DND-41 (cell line): ENCODE results near the gene MIA.

Experiments used
- ATAC-seq: fragments of 200-7000 bp; cut with Tn5 transposase; 3 replicates; pipeline ENCODE4 v1.9.1; 2021; ENCODE audit warnings: low read depth; ENCODE audit not compliant: insufficient read depth
- DNase-seq: peaks from one replicate; pipeline ENCODE4 v3.0.0-alpha.2; 2020
- H2AFZ ChIP-seq: 2 replicates; pipeline ENCODE4 v1.6.0; 2012; ENCODE audit warnings: low read depth, low read length
- H3K27ac ChIP-seq: 2 replicates; pipeline ENCODE4 v1.5.1; 2012; ENCODE audit warnings: low read length, inconsistent platforms
- H3K27me3 ChIP-seq: fragments of 200-600 bp; sonication (generic); 2 replicates; pipeline ENCODE4 v1.6.0; 2012; ENCODE audit warnings: low read length, mild to moderate bottlenecking, inconsistent platforms; ENCODE audit not compliant: insufficient read depth, poor library complexity
- H3K36me3 ChIP-seq: 2 replicates; pipeline ENCODE4 v1.5.1; 2012; ENCODE audit warnings: low read length, inconsistent platforms; ENCODE audit not compliant: insufficient read depth
- H3K4me1 ChIP-seq: 2 replicates; pipeline ENCODE4 v1.5.1; 2012; ENCODE audit warnings: mild to moderate bottlenecking, low read length; ENCODE audit not compliant: insufficient read depth
- H3K4me2 ChIP-seq: 2 replicates; pipeline ENCODE4 v1.6.0; 2012; ENCODE audit warnings: mild to moderate bottlenecking, moderate library complexity, low read length, inconsistent platforms; ENCODE audit not compliant: insufficient read depth
- H3K4me3 ChIP-seq, 2 experiments: fragments of 200-600 bp in 1 of 2; shearing (Covaris generic) in 1 of 2; 2 replicates each; pipeline ENCODE4 v1.5.1; 2012 to 2016; ENCODE audit warnings: inconsistent platforms in 2 of 2, low read length in 2 of 2, mild to moderate bottlenecking in 2 of 2, low read depth in 1 of 2, moderate library complexity in 1 of 2
- H3K79me2 ChIP-seq: 2 replicates; pipeline ENCODE4 v1.6.0; 2012; ENCODE audit warnings: low read length, inconsistent platforms; ENCODE audit not compliant: insufficient read depth
- H3K9ac ChIP-seq: 2 replicates; pipeline ENCODE4 v1.6.0; 2012; ENCODE audit warnings: low read depth, mild to moderate bottlenecking, inconsistent platforms, low read length, moderate library complexity
- H3K9me3 ChIP-seq: 2 replicates; pipeline ENCODE4 v1.5.1; 2012; ENCODE audit warnings: low read length, moderate library complexity, mild to moderate bottlenecking, inconsistent platforms; ENCODE audit not compliant: insufficient read depth, severe bottlenecking
- H4K20me1 ChIP-seq: 2 replicates; pipeline ENCODE4 v1.6.0; 2012; ENCODE audit warnings: low read length; ENCODE audit not compliant: insufficient read depth
- CTCF ChIP-seq: IDR thresholded peaks from 2 replicates; pipeline ENCODE4 v1.5.1; 2012; ENCODE audit warnings: borderline replicate concordance, low read length, moderate library complexity, mild to moderate bottlenecking; ENCODE audit not compliant: poor library complexity, severe bottlenecking; ENCODE audit errors: extremely low read depth
- EZH2 ChIP-seq: IDR thresholded peaks from 3 replicates; pipeline ENCODE4 v1.6.1; 2012; ENCODE audit warnings: borderline replicate concordance, low read depth, mild to moderate bottlenecking, moderate library complexity, low read length, inconsistent platforms; ENCODE audit not compliant: severe bottlenecking

The MIA gene

GRCh38 chr19:40803170-40803856 lies 28.0 kb downstream of the MIA start:
- H2AFZ ChIP-seq, result no peak overlapping the region
- H3K4me3 ChIP-seq, result 0 out of 4 replicates have a peak overlapping the region, but pooled peaks of 1 of the 2 experiments have one; percentile 27
- H3K9me3 ChIP-seq, result no peaks in the 10 kb centered on the region
- DNase-seq, result no peak
- H4K20me1 ChIP-seq, result peaks cover 84% of the 10 kb centered on the region
- peaks cover 54% of the 10 kb centered on the region for H3K4me1 ChIP-seq
- H3K27me3 ChIP-seq, result no peaks in the 10 kb centered on the region
- H3K36me3 ChIP-seq, result peaks cover 80% of the 10 kb centered on the region
- ATAC-seq, result no peak
- H3K9ac ChIP-seq, result peak overlapping the region; percentile 36; the same call in 1 of the 2 replicates
- TF ChIP-seq CTCF (no peak), EZH2 (no peak)
- peaks cover 90% of the 10 kb centered on the region for H3K79me2 ChIP-seq
- H3K4me2 ChIP-seq, result peak overlapping the region; percentile 70
- H3K27ac ChIP-seq, result peak overlapping the region; percentile 41; the same call in 1 of the 2 replicates

- peak overlapping the region; percentile 70 for H3K4me2 ChIP-seq
- H3K36me3 ChIP-seq, result peaks cover 87% of the 10 kb centered on the region
- DNase-seq (no peak), ATAC-seq (no peak)
- no peak overlapping the region for H2AFZ ChIP-seq
- 0 out of 4 replicates have a peak overlapping the region, but pooled peaks of 1 of the 2 experiments have one; percentile 14 for H3K4me3 ChIP-seq
- H4K20me1 ChIP-seq, result peaks cover 92% of the 10 kb centered on the region
- H3K79me2 ChIP-seq, result peaks cover 94% of the 10 kb centered on the region
- TF ChIP-seq EZH2, result no peak
- no peak for TF ChIP-seq CTCF
- 0 out of 2 replicates have a peak overlapping the region, but pooled peaks have one; percentile 36 for H3K9ac ChIP-seq
- no peaks in the 10 kb centered on the region for H3K27me3 ChIP-seq
- no peaks in the 10 kb centered on the region for H3K9me3 ChIP-seq
- no peak overlapping the region; the same call in 1 of the 2 replicates for H3K27ac ChIP-seq
- H3K4me1 ChIP-seq, result peaks cover 52% of the 10 kb centered on the region
Measured at GRCh38 chr19:40803857-40804782, 28.8 kb downstream of the MIA start.

GRCh38 chr19:40804783-40805242 lies 29.5 kb downstream of the MIA start:
- no peaks in the 10 kb centered on the region for H3K9me3 ChIP-seq
- peak overlapping the region; percentile 22; the same call in 1 of the 2 replicates for H3K4me2 ChIP-seq
- H3K27me3 ChIP-seq, result no peaks in the 10 kb centered on the region
- H4K20me1 ChIP-seq, result peaks cover 97% of the 10 kb centered on the region
- ATAC-seq (no peak), DNase-seq (no peak)
- peaks cover 87% of the 10 kb centered on the region for H3K79me2 ChIP-seq
- H3K9ac ChIP-seq, result no peak overlapping the region
- H3K36me3 ChIP-seq, result peaks cover 94% of the 10 kb centered on the region
- no peak overlapping the region for H3K4me3 ChIP-seq
- TF ChIP-seq CTCF (peak; percentile 24), EZH2 (no peak)
- H3K27ac ChIP-seq, result no peak overlapping the region
- H2AFZ ChIP-seq, result no peak overlapping the region
- peaks cover 51% of the 10 kb centered on the region for H3K4me1 ChIP-seq
